HG02798 (cell line): Measurements from ENCODE around the gene CD160.
"Not testable (repeated sequence)": the region's sequence is repeated elsewhere in the genome, so short reads cannot be mapped to it uniquely, and the experiment has no call there.

Experiments used
- ATAC-seq: cut with Tn5 transposase; IDR thresholded peaks from one replicate; pipeline ENCODE4 v1.9.1; 2021; ENCODE audit warnings: mild to moderate bottlenecking; ENCODE audit not compliant: unreplicated experiment, poor library complexity

Gene CD160

DNA sequence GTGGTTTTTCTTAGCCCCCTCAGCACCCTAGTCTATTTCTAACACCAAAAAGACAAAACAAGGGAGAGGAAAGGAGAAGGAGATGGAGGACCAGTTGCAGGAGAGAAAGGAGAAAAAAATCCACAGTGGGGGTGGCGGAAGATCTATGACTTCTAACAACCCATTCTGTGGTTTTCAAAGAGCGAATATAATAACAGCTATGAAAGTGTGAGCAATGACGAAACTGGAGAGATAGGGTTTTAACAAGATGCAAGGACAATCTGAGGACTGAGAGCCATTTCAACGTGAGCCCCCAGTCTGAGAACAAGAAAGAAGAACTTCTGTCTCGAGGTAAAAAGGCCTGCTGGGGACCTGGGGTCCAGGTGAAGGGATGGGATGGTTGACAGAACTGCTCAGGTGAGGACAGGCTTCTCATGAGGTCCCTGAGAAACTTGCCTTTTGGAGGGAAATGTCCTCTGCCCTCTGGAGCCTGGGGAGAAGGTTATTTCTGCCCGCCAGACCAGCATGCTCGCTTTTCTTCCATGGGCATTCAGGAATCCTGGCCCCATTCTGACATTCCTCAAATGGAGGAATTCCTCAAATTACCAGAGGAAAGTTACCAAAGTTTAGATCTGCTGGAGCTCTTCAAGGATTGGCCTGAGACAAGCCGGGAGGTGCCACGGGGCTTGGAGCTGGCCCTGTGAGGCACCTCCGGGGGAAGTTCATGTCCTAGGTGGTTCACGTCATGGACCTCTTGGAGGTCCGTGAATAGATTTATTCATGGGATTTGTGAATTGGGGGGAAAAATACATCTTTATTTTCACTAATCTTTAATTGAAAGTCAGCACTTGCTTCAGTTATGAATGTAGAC, at the start of gene CD160:
CD160 (plus strand) TSS at position 270 of the 850 bp plus-strand sequence. CDS start 8,829 bp downstream, outside the sequence.
- ATAC-seq: no peak

GRCh38 chr1:145670995-145671745, 48.1 kb upstream of the CD160 start:
- ATAC-seq: not testable (repeated sequence)

DNA sequence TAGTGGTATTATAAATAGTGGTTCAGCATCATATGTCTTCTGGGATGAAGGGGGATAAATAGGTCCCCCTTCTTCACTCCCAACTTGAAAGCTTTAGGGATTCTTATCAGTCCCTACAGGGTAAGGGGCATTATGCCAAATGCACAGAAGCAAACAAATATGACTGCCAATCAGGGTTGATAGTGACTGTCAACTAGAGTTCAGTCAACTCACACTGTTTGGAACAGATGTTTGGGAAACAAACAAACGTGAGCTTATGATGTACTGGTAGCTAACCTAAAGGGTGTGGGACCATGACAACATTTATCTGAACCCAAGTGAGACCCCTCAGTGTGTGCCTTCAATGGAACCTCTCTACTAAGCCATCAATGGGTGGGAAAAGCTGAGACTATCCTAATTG, 46.1 kb upstream of the CD160 start:
- ATAC-seq: not testable (repeated sequence)

GRCh38 chr1:145684858-145685257, 34.4 kb upstream of the CD160 start:
- not testable (repeated sequence) for ATAC-seq

- ATAC-seq: not testable (repeated sequence)
These were observed 33.2 kb upstream of the CD160 start for GRCh38 chr1:145686078-145686477.

DNA sequence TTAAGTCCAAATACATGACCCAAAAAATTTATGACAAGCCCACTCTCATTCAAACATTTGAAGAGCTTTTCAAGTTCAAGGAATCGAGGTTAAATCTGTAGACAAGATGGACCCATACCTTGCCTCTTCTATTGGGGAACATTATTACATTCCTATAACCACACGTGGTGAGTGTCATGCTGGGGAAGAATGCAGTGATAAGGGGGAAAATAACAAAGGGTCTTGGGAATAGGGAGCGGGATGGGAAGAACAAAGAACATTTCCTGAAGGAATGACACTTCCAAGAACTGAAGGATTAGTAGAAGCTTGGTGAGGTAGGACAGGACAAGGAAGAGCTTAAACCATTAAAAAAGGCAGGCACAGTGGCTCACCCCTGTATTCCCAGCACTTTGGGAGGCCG, 31.0 kb upstream of the CD160 start:
- no peak for ATAC-seq

DNA sequence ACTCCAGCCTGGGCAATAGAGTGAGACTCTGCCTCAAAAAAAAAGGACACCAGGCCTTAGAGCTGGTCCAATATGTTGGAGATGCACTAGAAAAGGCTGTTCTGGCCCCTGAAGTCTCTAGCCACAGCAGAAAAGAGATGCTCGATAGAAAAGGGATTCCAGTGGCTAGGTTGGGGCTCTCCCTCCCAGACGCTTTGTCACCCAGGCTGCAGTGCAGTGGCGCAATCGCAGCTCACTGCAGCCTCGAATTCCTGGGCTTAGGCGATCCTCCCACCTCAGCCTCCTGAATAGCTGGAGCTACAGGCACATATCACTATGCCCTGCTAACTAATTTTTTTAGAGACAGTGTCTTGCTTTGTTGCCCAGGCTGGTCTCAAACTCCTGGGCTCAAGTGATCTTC, 30.4 kb upstream of the CD160 start:
- ATAC-seq: no peak

GRCh38 chr1:145689922-145690321, 29.4 kb upstream of the CD160 start:
- ATAC-seq: no peak

GRCh38 chr1:145690587-145691558, 28.4 kb upstream of the CD160 start:
- ATAC-seq: peak; percentile 81

- no peak for ATAC-seq
These were observed 26.4 kb upstream of the CD160 start for GRCh38 chr1:145692785-145693443.

GRCh38 chr1:145695821-145696629, 23.3 kb upstream of the CD160 start:
- ATAC-seq: no peak

DNA sequence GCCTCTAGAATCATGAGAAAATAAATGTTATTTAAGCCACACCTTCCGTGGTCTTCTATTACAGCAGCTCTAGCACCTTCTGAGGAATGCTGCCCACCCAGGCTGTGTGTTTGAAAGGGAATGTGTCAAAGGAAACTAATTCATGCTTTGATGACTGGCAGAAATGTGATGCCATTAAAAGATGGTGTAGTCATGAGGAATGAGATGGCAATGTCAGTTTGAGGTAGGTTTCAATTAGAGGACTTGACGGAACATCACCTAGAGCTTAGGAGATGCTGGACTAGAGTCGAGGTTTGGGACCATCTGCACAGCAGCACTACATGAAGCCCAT, 22.7 kb upstream of the CD160 start:
- ATAC-seq: no peak

GRCh38 chr1:145701306-145701862, 17.9 kb upstream of the CD160 start:
- ATAC-seq: no peak

GRCh38 chr1:145702052-145702451, 17.2 kb upstream of the CD160 start:
- ATAC-seq: no peak

DNA sequence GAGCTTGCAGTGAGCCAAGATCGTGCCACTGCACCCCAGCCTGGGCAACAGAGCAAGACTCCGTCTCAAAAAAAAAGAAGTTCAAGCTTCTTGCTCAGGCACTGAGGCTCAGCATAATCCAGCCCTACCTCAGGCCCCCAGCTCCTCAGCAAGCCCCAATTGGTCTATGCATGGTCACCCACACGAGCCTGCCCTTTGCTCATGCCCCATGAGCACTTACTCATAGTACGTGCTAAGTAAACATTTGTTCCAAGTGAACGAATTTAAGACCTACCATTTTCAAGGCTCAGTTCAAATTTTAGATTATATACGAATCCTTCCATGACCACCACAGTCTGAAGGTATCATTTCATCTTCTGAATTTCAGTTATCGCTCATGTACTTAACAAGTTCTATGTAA, 16.5 kb upstream of the CD160 start:
- no peak for ATAC-seq

GRCh38 chr1:145705622-145706021, 13.7 kb upstream of the CD160 start:
- ATAC-seq: no peak

GRCh38 chr1:145706086-145706664, 13.1 kb upstream of the CD160 start:
- ATAC-seq: no peak

GRCh38 chr1:145707183-145707867, 12.0 kb upstream of the CD160 start, which contains the start of gene PDZK1:
PDZK1 (minus strand) TSS chr1:145707368; CDS start chr1:145688021, 19,347 bp downstream.
- ATAC-seq: no peak
